GM23338 (cell line): ENCODE results near the gene RAP1GAP. TPM values are rescaled to one million over a fixed set of nuclear protein-coding genes. Genes with fewer than 3 reads are reported as not detected.

Experiments used
- ATAC-seq: fragments of 200-7000 bp; cut with Tn5 transposase; 3 replicates; pipeline ENCODE4 v1.9.1; 2020
- DNase-seq: peaks from one replicate; pipeline ENCODE4 v3.0.0-alpha.2; 2015; ENCODE audit warnings: low spot score
- H2AFZ ChIP-seq: fragments of 200-600 bp; sonication (generic); 2 replicates; pipeline ENCODE4 v1.8.0; 2016; ENCODE audit warnings: antibody characterized with exemption, mild to moderate bottlenecking, moderate library complexity
- H3F3A ChIP-seq: fragments of 200-600 bp; sonication (generic); replicated peaks from 2 replicates; pipeline ENCODE4 v1.8.0; 2017; ENCODE audit warnings: antibody characterized with exemption, mixed run types, low read depth
- H3K27ac ChIP-seq: fragments of 200-600 bp; sonication (generic); 2 replicates; pipeline ENCODE4 v1.6.1; 2016; ENCODE audit warnings: low read depth
- H3K27me3 ChIP-seq: fragments of 200-600 bp; sonication (generic); 2 replicates; pipeline ENCODE4 v1.8.0; 2016; ENCODE audit warnings: mild to moderate bottlenecking, mixed run types, moderate library complexity; ENCODE audit not compliant: insufficient read depth
- H3K36me3 ChIP-seq: fragments of 200-600 bp; sonication (generic); 2 replicates; pipeline ENCODE4 v1.8.0; 2016; ENCODE audit warnings: mild to moderate bottlenecking; ENCODE audit not compliant: insufficient read depth
- H3K4me1 ChIP-seq: fragments of 200-600 bp; sonication (generic); 2 replicates; pipeline ENCODE4 v1.8.0; 2016; ENCODE audit warnings: mild to moderate bottlenecking, moderate library complexity; ENCODE audit not compliant: insufficient read depth
- H3K4me2 ChIP-seq: fragments of 200-600 bp; sonication (generic); 2 replicates; pipeline ENCODE4 v1.7.1; 2017; ENCODE audit warnings: mixed run types
- H3K4me3 ChIP-seq: fragments of 200-600 bp; sonication (generic); 2 replicates; pipeline ENCODE4 v1.6.1; 2016; ENCODE audit warnings: mixed run types
- H3K79me2 ChIP-seq: fragments of 200-600 bp; sonication (generic); replicated peaks from 2 replicates; pipeline ENCODE4 v1.8.0; 2017; ENCODE audit warnings: mild to moderate bottlenecking; ENCODE audit not compliant: insufficient read depth
- H3K9me2 ChIP-seq: fragments of 200-600 bp; sonication (generic); 2 replicates; pipeline ENCODE4 v1.8.0; 2017; ENCODE audit not compliant: insufficient read depth
- H4K20me1 ChIP-seq: fragments of 200-600 bp; sonication (generic); replicated peaks from 2 replicates; pipeline ENCODE4 v1.8.0; 2017; ENCODE audit warnings: mild to moderate bottlenecking; ENCODE audit not compliant: insufficient read depth
- H3K27ac Mint-ChIP-seq: 2 replicates; pipeline ENCODE4 v1.8.0; 2020; ENCODE audit warnings: inconsistent platforms, mild to moderate bottlenecking, moderate library complexity, mixed read lengths
- H3K27me3 Mint-ChIP-seq: 3 replicates; pipeline ENCODE4 v1.8.0; 2022; ENCODE audit warnings: low read depth, mild to moderate bottlenecking, moderate library complexity, mixed read lengths, inconsistent platforms; ENCODE audit not compliant: insufficient read depth, poor library complexity
- H3K36me3 Mint-ChIP-seq: 3 replicates; pipeline ENCODE4 v1.8.0; 2021; ENCODE audit warnings: low read depth, mild to moderate bottlenecking, inconsistent platforms, moderate library complexity, mixed read lengths
- H3K4me1 Mint-ChIP-seq: 3 replicates; pipeline ENCODE4 v1.8.0; 2020; ENCODE audit warnings: mild to moderate bottlenecking, inconsistent platforms, mixed read lengths
- H3K4me3 Mint-ChIP-seq: 3 replicates; pipeline ENCODE4 v1.8.0; 2021; ENCODE audit warnings: moderate library complexity, mild to moderate bottlenecking, inconsistent platforms, mixed read lengths
- H3K9me3 Mint-ChIP-seq: 3 replicates; pipeline ENCODE4 v1.8.0; 2020; ENCODE audit warnings: moderate library complexity, mild to moderate bottlenecking, inconsistent platforms, mixed read lengths
- CREB1 ChIP-seq: fragments of 250-450 bp; sonication (Bioruptor Pico); IDR thresholded peaks from 2 replicates; pipeline ENCODE4 v1.5.0; 2020; ENCODE audit warnings: low read depth, mild to moderate bottlenecking, moderate library complexity
- CTCF ChIP-seq, 2 experiments: fragments of 200-600 bp in 1 of 2; sonication (generic) in 1 of 2; conservative IDR thresholded peaks; 2 replicates each; pipeline versions ENCODE4 v1.5.1 to v1.6.1; 2016 to 2017; ENCODE audit warnings: antibody characterized with exemption in 2 of 2, low read depth in 2 of 2, mild to moderate bottlenecking in 2 of 2, moderate library complexity in 1 of 2
- ETS1 ChIP-seq: IDR thresholded peaks from 2 replicates; pipeline ENCODE4 v1.6.1; 2016; ENCODE audit warnings: antibody characterized with exemption
- EZH2 ChIP-seq: fragments of 200-600 bp; sonication (generic); IDR thresholded peaks from one replicate; pipeline ENCODE4 v1.8.0; 2017; ENCODE audit warnings: antibody characterized with exemption, mild to moderate bottlenecking, low read depth; ENCODE audit not compliant: unreplicated experiment
- EZH2phosphoT487 ChIP-seq: fragments of 200-600 bp; sonication (generic); IDR thresholded peaks from one replicate; pipeline ENCODE4 v1.8.1; 2018; ENCODE audit warnings: antibody characterized with exemption; ENCODE audit not compliant: unreplicated experiment
- JUNB ChIP-seq: IDR thresholded peaks from one replicate; pipeline ENCODE4 v1.6.1; 2016; ENCODE audit warnings: antibody characterized with exemption; ENCODE audit not compliant: unreplicated experiment
- NANOG ChIP-seq: IDR thresholded peaks from 2 replicates; pipeline ENCODE4 v1.6.1; 2016; ENCODE audit warnings: antibody characterized with exemption, borderline replicate concordance
- POLR2AphosphoS5 ChIP-seq: IDR thresholded peaks from 2 replicates; pipeline ENCODE4 v1.6.1; 2016; ENCODE audit warnings: antibody characterized with exemption, low read depth
- REST ChIP-seq: IDR thresholded peaks from one replicate; pipeline ENCODE4 v1.6.1; 2018; ENCODE audit warnings: antibody characterized with exemption; ENCODE audit not compliant: unreplicated experiment
- STAT1 ChIP-seq: IDR thresholded peaks from one replicate; pipeline ENCODE4 v1.6.1; 2016; ENCODE audit warnings: antibody characterized with exemption; ENCODE audit not compliant: unreplicated experiment
- ZNF114 ChIP-seq: fragments of 250-450 bp; sonication (Bioruptor Pico); IDR thresholded peaks from 2 replicates; pipeline ENCODE4 v1.5.0; 2020; ENCODE audit warnings: mild to moderate bottlenecking, moderate library complexity
- ZNF331 ChIP-seq: fragments of 250-450 bp; sonication (Bioruptor Pico); IDR thresholded peaks from 2 replicates; pipeline ENCODE4 v1.5.0; 2020; ENCODE audit warnings: low read depth, mild to moderate bottlenecking, moderate library complexity
- ZNF462 ChIP-seq: fragments of 250-450 bp; sonication (Bioruptor Pico); IDR thresholded peaks from 2 replicates; pipeline ENCODE4 v1.5.0; 2020; ENCODE audit warnings: mild to moderate bottlenecking, moderate library complexity
- polyA plus RNA-seq: library from polyadenylated mRNA; unstranded; fragments of >200 nt; fragmentation: Nextera tagmentation; extraction: Ambion mirVana; gene quantifications from 2 replicates; pipeline ENCODE4 v1.2.1, GENCODE V29; 2016
- total RNA-seq: library from RNA; depleted of rRNA; stranded (reverse); fragments of >200 nt; shearing (Covaris generic); gene quantifications from 2 replicates; pipeline ENCODE4 v1.2.3, GENCODE V29; 2014

RAP1GAP gene
- total and polyA plus RNA-seq, 2 experiments from 2014 or later = 4.3 to 6.6 TPM

GRCh38 chr1:21639594-21640041, 29.5 kb downstream of the RAP1GAP start:
- no peak overlapping the region for H2AFZ ChIP-seq
- ATAC-seq (peak; percentile 56), DNase-seq (no peak)
- Mint-ChIP-seq H3K27ac (no peak overlapping the region), H3K4me3 (no peak overlapping the region), H3K27me3 (peaks cover 4% of the 10 kb centered on the region), H3K36me3 (no peaks in the 10 kb centered on the region), H3K4me1 (peaks cover 16% of the 10 kb centered on the region), H3K9me3 (no peaks in the 10 kb centered on the region)
- no peak overlapping the region for H3K4me3 ChIP-seq
- no peaks in the 10 kb centered on the region for H3K9me2 ChIP-seq
- H3K27me3 ChIP-seq = no peaks in the 10 kb centered on the region
- peaks cover 2% of the 10 kb centered on the region; the same call in 1 of the 2 replicates for H3F3A ChIP-seq
- H3K79me2 ChIP-seq = no peaks in the 10 kb centered on the region
- H3K36me3 ChIP-seq = no peaks in the 10 kb centered on the region
- no peak for TF ChIP-seq REST
- no peak for TF ChIP-seq EZH2phosphoT487
- no peak for TF ChIP-seq NANOG
- TF ChIP-seq ETS1 = no peak
- no peak for TF ChIP-seq JUNB
- no peak for TF ChIP-seq EZH2
- no peak for TF ChIP-seq ZNF462 (CRISPR knock-in tag)
- no peak for TF ChIP-seq STAT1
- no peak for TF ChIP-seq ZNF114 (CRISPR knock-in tag)
- no peak for TF ChIP-seq CTCF (conservative IDR thresholded peaks at IDR 0.05; ENCODE audit: low read depth in 2 of 2)
- TF ChIP-seq ZNF331 = no peak
- no peak for TF ChIP-seq CREB1
- TF ChIP-seq POLR2AphosphoS5 = no peak
- H4K20me1 ChIP-seq = no peaks in the 10 kb centered on the region; the same call in 1 of the 2 replicates
- 0 out of 2 replicates have a peak, but pooled peaks cover 3% of the 10 kb centered on the region for H3K4me1 ChIP-seq
- no peak overlapping the region for H3K4me2 ChIP-seq
- H3K27ac ChIP-seq = 0 out of 2 replicates have a peak overlapping the region, but pooled peaks have one; percentile 9
